GM12865 (cell line): ENCODE results near the gene JTB.
A peak's percentile ranks its signal among the peaks of the same experiment; 100 is the strongest.
"Not testable (repeated sequence)": the region's sequence is repeated elsewhere in the genome, so short reads cannot be mapped to it uniquely, and the experiment has no call there.

Experiments used
- DNase-seq: peaks from one replicate; pipeline ENCODE4 v3.0.0; 2010; ENCODE audit warnings: low read depth
- H3K4me3 ChIP-seq: 2 replicates; pipeline ENCODE4 v1.5.1; 2011; ENCODE audit warnings: mild to moderate bottlenecking, low read depth, low read length, control low read depth
- CTCF ChIP-seq: IDR thresholded peaks from 2 replicates; pipeline ENCODE4 v1.5.1; 2011; ENCODE audit warnings: low read length, control low read depth, low read depth, inconsistent platforms; ENCODE audit not compliant: insufficient read depth; ENCODE audit errors: missing control alignments

JTB gene

GRCh38 chr1:153987621-153988020 lies 10.1 kb upstream of the JTB start:
- TF ChIP-seq CTCF = no peak
- peak overlapping the region; percentile 52 for H3K4me3 ChIP-seq
- DNase-seq = no peak

GRCh38 chr1:153985941-153986761 lies 8.7 kb upstream of the JTB start, which contains the start of gene RAB13:
TSS of gene RAB13 (minus strand) at chr1:153986339. CDS start at chr1:153986236, 103 bp downstream.
- peak within 1 kb of the TSS; percentile 52 for H3K4me3 ChIP-seq
- no peak for TF ChIP-seq CTCF
- peak; percentile 48 for DNase-seq

GRCh38 chr1:153985341-153985912 lies 8.0 kb upstream of the JTB start:
- TF ChIP-seq CTCF = no peak
- H3K4me3 ChIP-seq = peak overlapping the region; percentile 52
- no peak for DNase-seq

- no peak for TF ChIP-seq CTCF
- no peak overlapping the region for H3K4me3 ChIP-seq
- no peak for DNase-seq
Measured at GRCh38 chr1:153984123-153984894, 6.8 kb upstream of the JTB start.

- not testable (repeated sequence) for H3K4me3 ChIP-seq
Measured at GRCh38 chr1:153981735-153982134, 4.3 kb upstream of the JTB start.

GRCh38 chr1:153979091-153979490 lies 1.6 kb upstream of the JTB start:
- DNase-seq, H3K4me3 ChIP-seq: not testable (repeated sequence)

More at GRCh38 chr1:153981735-153982134, 4.3 kb upstream of the JTB start:
- not testable (repeated sequence) for DNase-seq

GRCh38 chr1:153978274-153978909 lies 918 bp upstream of the JTB start:
- no peak for DNase-seq
- H3K4me3 ChIP-seq = peak overlapping the region; percentile 91
- TF ChIP-seq CTCF = no peak
